Frontal cortex (tissue), 4 donors: ENCODE measurements around the gene RGS3. TPM values are rescaled to one million over a fixed set of nuclear protein-coding genes. Genes with fewer than 3 reads are reported as not detected.
A peak's percentile ranks its signal among the peaks of the same experiment; 100 is the strongest.

ENCODE experiments used
- DNase-seq, 2 donors: peaks; one replicate each; pipeline ENCODE4 v3.0.0; 2012; ENCODE audit warnings: low spot score in 2 of 2
- FAIRE-seq: peaks from 2 replicates; lab custom pipeline; 2012; peaks lifted over from hg19 to GRCh38; lab: Jason Lieb, UNC
- total RNA-seq: library from RNA; depleted of rRNA; stranded (reverse); fragments of >200 nt; gene quantifications from one replicate; pipeline ENCODE4 v1.2.3, GENCODE V29; 2014
- donor health status: control.
- donor health status: control.
- donor health status: control.

The RGS3 gene
- total RNA-seq, 1 donor from 2014 or later: 11.4 TPM

DNA sequence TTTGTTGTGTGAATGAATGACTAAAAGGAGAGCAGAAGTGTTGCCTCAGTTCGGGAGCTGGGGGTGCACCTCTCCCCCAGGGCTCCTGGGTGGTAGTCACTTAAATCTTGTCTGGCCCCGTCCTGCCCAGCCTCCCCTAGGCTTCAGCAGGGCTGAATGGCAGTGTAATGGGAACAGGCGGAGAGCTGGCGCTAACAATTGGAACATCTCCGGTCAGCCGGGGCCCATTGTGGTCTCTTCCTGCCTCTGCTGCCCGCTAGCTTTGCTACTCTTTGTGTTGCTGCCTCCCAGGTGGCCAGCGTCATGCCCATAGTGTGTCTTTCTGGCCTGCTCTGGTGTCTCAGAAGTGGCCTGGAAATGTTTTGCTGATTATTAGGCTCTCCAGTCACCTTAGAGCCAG lies 62.3 kb downstream of the RGS3 start:
- DNase-seq (no peak), FAIRE-seq (no peak)

DNA sequence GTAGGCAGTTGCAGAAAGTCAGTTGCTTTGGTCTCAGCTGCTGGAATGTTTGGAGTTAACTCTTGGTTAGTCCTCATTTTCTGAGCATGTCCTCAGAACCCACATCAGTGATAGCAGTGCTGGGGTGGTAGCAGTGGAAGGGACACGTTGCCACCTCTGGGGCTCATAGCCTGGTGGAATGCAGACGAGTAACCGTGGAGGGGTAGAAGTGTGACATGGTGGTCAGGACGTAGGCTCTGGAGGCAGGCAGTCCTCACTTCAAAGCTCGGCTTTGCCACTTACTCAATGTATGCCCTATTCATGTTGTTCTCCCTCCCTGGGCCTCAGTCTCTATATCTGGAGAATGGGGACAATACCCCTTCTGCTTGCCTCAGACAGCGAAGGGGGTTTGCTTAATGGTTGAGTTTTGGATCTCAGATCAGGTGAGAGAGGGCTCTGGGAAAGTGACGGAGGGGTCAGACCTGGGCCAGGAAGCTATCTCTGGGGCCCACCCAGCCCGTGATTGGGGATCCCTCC lies 62.8 kb downstream of the RGS3 start:
- DNase-seq (no peak), FAIRE-seq (no peak)

DNA sequence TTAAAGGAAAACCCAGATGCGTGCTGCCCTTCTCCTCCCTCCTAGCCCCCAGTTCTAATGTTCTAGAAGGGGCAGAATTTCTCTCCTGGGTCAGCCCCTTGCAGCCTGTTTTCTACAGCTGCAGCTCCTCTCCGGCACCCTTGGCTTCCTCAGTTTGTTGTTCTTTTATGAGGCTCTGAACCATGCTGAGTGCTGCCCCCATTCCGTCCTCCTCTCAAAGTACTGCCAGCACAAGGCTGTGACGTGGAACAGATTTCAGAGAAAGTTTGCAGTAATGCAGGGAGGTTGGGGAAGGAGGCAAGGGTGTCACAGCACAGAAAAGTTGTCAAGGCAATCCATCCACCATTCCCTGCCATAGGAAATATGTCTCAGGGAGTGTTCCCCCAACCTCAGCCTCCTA lies 63.3 kb downstream of the RGS3 start:
- FAIRE-seq: no peak
- DNase-seq: no peak

DNA sequence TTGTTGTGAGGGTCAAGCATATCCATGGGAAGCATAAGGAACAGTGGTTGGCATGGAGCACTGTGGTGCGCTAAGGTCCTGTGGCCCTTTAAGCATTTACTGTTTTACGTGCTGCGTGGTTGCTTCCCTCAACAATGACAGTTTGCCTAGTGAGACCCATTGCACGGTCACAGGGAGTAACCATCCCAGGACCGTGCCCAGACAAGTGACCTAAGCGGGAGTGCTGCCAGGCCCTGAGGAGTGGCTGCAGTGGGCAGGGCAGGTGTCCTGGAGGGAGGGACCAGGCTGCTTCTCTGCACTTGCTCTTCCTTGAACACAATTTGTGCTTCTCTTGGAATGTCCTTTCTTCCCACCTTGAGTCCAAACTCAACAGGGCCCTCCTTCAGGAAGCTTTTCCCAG lies 64.6 kb downstream of the RGS3 start:
- DNase-seq (no peak), FAIRE-seq (no peak)

DNA sequence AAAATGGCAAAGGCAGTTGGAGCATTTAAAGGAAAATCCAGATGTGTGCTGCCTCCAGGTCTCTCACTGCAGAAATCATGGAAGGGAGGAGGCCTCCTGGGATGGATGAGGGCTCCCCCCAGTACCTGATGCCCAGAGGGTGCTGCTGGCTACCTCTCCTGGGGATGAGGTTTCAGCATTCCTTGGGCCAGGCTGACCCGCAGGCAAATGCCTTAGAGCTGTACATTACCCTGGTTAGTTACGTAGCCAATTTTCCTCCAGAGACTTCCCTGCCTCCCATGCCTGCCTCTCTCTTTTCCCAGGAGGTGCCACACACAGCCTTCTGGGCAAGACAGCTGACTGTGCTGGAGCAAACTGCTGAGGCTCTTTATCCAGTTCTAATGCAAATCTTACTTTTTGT lies 65.3 kb downstream of the RGS3 start:
- DNase-seq (no peak), FAIRE-seq (no peak)

DNA sequence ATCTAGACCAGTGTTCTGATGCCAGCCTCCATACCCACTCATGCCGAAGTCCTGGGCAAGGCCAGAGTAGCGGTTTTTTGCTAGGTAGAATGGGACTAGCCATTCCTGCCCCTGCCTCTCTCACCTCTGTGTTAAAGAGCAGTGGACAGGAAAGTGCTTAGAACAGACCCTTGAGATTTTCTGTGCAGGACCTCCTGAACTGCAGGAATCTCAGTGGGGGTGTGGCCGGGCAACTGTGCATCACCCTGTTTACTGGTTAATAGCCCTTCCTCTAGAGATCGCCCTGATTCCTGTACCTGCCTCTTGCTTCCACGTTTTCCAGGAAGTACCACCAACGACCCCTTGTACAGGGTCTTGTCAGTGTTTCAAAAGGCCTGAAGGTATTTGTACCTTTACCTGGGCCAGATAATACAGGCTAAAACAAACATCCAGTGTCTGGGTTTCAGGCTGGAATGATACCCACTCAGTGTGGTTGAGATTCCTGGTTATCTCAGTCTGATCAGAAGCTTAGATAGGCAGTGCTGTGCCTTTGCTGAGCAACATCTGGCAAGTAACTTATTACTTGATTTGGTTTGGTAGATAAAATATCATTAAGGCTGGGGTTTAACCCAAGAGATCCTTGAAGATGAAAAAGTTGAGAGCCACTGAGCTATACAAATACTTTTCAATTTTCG lies 65.9 kb downstream of the RGS3 start:
- FAIRE-seq (no peak), DNase-seq (no peak)

DNA sequence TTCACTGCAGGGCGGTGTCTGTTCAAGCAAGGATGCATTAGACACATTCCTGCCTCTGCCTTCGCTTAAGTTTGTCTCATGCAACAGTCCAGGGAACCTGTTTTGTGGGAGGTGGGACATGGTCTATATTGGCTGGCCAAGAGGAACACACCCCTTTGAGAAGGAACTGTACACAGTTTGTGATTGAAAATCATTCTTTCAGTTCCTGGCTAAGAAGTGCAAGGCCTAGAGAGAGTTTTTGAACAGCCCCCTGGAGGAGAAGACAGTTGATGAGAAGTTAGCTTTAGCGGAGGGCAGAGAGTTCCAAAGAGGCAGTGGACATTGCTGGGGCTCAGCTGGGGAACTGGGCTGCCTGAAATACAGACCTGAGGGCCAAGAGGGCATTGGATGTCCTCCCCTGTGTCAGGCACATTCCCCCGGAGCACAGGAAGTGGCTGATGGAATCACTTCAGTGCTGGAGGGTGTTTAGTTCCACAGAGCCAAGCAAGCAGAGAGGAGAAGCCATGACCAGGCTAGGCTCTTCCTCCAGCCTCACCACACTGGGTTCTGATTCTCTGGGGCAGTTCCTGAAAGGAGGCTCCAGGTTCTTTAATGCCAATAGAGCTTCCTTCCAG lies 66.6 kb downstream of the RGS3 start:
- FAIRE-seq: no peak

DNA sequence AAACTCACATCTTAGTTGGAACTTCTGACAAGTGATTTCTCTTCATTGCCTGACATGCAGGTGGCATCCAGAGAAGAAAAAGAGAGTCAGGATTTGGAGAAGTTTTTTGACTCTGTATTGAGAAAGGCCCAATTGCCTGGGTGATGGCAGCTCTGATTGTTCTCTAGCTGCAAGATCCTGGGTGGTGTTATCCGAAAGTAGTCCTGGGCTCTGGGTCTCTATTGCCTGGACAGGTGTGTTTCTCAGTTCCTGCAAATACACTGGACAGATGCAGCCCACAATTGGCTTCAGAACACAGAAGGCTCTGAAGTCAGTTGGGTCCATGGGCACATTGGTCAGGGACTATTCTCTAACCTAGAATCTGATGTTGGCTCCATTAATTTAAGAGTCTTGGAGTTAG lies 67.4 kb downstream of the RGS3 start:
- DNase-seq (no peak), FAIRE-seq (no peak)

More for the DNA sequence above, 66.6 kb downstream of the RGS3 start:
- DNase-seq: no peak

DNA sequence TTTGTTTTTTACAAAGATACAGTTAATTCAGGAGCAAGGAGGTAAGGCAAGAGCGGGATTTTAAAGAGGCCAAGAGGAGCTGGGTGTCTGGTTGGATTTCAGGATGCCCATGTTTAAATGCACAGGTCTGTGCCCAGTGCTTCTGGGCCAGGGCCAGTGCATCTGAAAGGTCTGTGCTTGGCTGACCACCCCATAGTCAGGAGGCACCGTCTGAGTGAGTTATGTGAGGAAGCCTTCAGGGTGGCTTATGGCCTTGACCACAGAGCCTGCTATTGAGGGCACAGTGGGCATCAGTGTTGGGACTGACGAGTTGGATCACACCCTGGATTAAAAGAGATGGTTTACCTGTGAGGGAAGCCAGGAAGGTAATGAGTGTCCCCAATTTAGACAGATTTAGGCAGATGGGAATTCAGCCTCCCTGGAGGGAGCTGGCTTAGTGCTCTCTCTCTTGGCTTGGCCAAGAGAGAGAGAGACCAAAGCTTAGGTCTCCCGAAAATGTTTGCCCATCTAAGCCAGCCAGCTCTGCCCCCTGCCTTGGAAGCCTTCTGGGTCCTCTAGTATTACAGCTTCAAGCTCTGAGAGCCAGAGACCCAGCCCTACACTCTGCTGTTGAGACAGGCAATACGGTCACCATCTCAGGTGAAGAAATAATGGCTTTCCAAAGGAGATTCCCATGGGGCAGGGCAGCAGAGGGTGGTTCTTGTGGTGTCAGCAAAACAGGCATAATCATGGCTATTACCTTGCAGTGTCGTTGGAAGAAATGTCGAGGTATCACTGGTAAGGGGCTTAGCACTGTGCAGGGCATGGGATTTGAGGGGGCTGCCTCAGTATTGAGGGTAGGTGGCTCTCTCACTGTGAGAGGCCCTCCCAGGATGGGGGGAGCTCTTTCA lies 68.6 kb downstream of the RGS3 start:
- DNase-seq (no peak), FAIRE-seq (no peak)

DNA sequence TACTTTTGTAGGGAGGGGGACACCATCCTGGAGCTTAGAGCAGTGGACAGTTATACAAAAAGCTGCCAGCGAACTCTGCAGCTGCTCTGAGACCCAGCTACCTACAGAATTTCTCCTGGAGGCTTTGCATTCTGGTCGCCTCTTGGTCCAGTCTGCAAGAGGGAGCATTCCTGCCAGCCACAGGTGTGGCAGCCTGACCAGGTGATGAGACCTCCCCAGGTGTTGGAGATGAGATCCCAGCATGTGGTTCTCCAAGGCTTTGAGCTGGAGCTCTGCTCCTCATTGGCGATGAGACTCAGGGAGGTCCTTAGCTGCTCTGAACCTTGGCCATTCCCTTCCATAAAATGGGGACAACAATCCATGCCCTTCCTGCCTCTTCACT lies 69.3 kb downstream of the RGS3 start:
- DNase-seq (no peak), FAIRE-seq (no peak)

DNA sequence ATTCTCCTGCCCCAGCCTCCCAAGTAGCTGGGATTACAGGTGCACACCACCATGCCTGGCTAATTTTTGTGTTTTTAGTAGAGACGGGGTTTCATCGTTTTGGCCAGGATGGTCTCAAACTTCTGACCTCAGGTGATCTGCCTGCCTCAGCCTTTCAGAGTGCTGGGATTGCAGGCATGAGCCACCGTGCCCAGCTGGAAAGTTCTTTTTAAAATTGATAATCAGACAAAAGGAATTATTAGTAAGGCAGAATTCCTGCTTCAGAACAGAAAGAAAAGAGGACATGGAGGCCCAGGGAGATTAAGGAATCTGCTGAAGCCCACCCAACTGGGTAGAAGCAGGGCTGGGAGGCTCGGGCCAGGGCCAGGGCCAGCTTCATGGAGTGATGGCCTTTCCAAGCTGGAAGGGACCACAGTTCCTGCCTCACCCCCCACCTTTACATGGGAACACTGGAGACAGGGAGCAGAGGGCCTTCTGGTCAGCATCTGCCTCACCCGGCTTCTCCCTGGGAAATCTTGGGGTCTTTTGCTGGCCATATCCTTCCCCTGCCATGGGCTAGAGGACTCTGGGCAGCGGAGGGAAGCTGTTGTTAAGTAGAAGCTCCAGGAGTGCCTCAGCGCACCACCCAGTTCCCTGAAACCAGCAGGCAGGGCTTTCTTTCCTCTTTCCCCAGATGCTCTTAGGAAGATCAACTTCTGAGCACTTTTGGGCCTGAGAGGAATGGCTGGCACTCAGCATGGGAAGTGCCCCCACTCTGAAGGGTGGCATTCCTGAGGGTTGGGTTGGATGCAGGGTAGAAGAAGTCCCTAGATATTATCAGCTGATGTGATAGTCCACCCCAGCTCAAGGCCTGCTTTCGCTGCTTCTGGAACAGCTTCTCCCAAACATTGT lies 70.1 kb downstream of the RGS3 start:
- FAIRE-seq (no peak), DNase-seq (no peak)

DNA sequence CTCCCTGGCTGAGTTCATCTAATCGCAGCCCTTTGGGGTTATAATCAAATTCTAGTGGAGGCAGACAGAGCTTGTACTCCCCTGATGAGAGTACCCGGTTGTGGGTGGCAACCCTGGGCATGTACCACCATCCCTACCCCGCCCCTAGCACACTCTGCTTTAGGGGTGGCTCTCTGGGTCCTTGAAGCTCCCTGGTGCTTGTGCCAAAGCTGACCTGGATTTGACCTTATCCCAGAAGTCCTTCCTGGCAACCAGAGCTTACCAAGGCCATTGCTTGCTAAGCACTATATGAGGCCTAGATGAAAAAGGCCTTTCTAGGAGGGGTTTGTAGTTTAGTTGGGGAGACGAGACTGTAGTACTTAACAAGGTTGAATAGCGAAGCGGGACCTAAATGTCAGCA lies 72.2 kb downstream of the RGS3 start:
- FAIRE-seq: no peak
- DNase-seq: no peak

DNA sequence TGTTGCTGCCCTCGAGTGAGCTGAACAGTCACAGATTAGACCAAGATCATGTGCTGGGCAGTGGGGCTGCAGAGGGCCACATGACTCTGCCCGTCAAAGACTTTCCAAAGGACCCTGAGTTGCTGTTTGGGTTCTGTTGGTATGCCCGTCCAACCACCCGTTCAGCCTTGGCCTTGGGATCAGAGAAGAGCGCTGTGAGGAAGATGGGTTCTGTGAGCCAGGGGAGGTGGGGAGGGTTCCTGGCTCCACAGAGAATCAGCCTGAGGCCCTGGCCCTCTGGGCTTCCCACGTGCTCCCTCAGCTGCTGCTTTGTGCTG lies 72.6 kb downstream of the RGS3 start:
- no peak for DNase-seq
- no peak for FAIRE-seq

DNA sequence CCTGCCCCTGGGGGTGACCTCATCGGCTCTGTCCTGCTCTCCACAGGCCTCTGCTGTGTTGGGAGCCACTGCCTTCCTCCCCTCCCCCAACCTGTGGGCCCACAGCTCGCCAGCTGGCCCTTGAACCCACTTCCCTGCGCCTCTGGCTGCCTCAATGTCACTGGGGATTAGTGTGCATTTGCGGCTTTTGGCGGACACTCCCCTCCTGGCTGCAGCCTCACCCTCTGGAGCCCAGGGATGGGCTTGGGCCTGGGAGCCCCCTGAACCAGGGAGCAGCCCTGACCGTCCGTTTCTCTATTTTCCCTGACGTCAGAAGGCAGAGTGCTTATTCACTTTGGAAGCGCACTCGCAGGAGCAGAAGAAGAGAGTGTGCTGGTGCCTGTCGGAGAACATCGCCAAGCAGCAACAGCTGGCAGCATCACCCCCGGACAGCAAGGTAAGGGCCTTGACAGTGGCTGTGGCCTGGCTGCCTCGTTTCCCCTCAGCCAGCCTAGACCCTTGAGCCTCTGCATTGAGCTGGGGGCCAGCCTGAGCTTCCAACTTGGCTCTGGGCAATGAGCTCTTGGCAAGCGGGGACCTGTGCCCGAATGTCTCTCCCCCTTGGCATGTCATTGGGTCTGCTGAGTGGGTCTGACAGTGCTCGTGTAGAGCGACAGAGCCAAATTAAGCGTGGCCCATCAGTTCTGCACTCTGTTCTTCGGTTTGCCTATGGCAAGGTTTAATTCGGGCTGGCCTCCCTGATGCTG lies 73.1 kb downstream of the RGS3 start:
- FAIRE-seq: no peak
- peak; percentile 66 to 75 for DNase-seq

DNA sequence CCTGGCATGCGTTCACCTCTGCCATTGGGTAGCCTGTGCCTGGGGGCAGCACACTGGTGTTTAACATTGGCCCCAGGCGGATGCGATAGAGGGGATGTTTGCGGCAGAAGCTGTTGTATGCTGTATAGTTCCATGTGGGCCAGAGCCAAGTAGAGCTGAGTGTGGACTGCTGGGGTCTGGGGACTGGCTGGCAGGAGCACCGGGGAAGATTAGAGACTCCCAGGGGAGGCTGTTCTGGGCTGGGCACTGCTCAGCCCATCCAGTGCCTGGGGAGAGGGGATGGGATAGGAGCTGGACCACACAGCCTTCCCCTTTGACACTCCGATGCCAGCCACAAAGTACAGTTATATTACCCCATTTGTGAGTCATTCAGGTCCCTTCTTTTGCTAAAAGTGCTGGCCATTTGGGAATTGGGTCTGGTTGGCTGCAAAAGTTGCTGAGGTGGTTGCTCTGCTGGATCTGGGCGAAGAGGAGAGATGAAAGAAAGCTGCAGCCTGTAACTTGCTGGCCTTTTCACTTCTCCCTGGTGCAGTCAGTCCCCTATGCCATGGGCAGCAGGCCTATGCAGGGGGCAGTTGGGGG lies 73.8 kb downstream of the RGS3 start:
- FAIRE-seq: no peak
- DNase-seq: no peak

DNA sequence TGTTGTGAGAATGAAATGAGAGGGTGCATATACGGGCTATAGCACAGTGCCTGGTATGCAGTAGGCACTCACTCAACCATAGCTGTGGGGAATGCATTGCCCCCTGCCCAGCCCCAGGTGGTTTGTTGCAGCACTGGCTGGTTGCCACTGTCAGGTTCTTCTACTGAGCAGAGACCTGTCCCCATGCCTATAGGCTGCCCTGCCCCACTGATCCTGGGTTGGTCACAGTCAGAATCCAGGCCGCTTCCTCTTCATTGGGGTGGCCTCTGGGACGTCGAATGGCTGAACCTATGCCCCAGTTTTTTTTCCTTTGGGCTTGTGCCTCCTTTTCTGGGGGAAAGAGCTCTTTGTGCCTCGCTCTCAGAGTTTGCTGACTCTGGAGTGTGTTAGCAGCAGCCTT lies 74.6 kb downstream of the RGS3 start:
- DNase-seq (no peak), FAIRE-seq (no peak)

DNA sequence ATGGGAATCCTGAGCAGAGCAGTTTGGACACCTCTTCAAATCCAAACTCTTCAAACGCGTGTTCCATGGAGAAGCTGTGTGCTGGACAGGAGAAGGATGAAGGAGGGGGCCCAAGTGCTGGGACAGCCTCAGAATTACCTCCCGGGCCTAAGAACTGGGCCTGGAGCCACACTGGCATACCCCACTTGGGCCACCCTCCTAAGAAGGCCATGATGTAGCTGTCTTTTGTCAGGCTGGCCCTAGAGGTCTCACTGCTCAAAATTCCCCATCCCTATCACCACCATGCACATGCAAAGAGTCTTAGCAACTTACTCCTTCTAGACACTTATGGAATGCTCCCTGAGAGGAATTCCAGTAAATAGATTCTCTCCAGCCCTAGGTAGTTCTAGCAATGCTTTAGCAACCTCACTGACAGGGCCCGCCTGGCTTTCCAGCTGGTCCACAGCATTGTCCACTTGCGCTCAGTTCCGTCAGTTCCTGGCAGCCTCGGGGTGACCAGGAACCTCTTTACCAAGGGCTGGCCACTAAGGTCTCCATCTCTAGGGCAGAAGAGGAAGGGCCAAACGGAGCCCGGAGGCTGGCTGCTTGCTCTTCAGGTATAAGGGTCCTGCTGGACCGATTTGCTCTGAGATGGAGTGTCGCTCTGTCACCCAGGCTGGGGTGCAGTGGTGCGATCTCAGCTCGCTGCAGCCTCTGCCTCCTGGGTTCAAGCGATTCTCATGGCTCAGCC lies 75.3 kb downstream of the RGS3 start:
- no peak for DNase-seq
- FAIRE-seq: no peak

DNA sequence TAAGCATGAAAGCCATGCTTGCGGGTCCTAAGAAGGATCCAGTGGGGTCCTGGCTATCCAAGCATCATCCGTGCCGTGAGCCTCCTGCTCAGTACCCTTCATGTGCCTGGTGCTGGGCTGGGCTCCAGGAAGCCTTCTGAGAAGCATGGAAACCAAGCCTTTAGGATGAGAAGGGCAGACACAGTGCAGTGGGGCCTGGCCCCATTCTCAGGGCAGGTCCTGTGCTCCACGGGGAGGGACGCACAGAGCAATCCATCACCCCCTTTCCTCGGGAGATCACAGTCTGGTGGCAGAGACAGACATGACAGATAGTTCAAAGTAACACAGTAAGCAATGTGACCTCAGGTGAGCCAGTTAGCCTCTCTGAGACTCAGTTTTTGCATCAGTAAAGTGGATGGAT lies 76.9 kb downstream of the RGS3 start:
- FAIRE-seq (no peak), DNase-seq (no peak)
